BE2C (cell line): ENCODE data around the gene SAYSD1.
A peak's percentile ranks its signal among the peaks of the same experiment; 100 is the strongest.

Experiments used
- DNase-seq: peaks from one replicate; pipeline ENCODE4 v3.0.0-alpha.2; 2020
- H3K27me3 ChIP-seq: fragments of 250-450 bp; sonication (Bioruptor Pico); 2 replicates; pipeline ENCODE4 v1.5.1; 2020; ENCODE audit warnings: mild to moderate bottlenecking
- H3K36me3 ChIP-seq: fragments of 250-450 bp; sonication (Bioruptor Pico); 2 replicates; pipeline ENCODE4 v1.5.1; 2020; ENCODE audit warnings: mild to moderate bottlenecking
- H3K4me1 ChIP-seq: fragments of 250-450 bp; sonication (Bioruptor Pico); 2 replicates; pipeline ENCODE4 v1.5.1; 2020
- H3K4me3 ChIP-seq: 2 replicates; pipeline ENCODE4 v1.5.1; 2011; ENCODE audit warnings: low read depth, low read length
- H3K9me3 ChIP-seq: fragments of 250-450 bp; sonication (Bioruptor Pico); 2 replicates; pipeline ENCODE4 v1.5.1; 2020
- TF ChIP-seq, protein P1 (sequence below): IDR thresholded peaks from 2 replicates; pipeline ENCODE4 v1.5.1; 2012; ENCODE audit warnings: mild to moderate bottlenecking, low read depth, low read length

Gene SAYSD1

DNA sequence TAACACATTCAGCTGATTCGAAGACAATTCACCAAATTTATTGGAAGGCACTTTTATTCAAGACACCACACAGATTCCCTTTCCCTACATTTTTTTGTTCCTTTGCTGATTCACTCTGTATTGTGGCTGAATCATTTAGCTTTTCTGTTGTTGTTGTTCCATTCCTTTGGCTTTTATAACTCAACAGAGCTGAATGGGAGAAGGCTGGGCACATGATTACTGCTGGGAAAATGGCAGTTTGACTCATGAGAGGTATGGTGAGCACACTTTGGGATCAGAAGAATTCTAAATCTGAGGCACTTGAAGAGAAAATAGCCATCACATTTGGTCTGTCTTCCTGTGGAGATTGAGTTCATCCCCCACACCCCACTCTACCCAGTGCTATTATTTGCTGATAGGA lies 15.7 kb upstream of the SAYSD1 start:
- no peaks in the 10 kb centered on the region for H3K4me1 ChIP-seq
- H3K27me3 ChIP-seq: no peaks in the 10 kb centered on the region
- TF ChIP-seq, protein P1, sequence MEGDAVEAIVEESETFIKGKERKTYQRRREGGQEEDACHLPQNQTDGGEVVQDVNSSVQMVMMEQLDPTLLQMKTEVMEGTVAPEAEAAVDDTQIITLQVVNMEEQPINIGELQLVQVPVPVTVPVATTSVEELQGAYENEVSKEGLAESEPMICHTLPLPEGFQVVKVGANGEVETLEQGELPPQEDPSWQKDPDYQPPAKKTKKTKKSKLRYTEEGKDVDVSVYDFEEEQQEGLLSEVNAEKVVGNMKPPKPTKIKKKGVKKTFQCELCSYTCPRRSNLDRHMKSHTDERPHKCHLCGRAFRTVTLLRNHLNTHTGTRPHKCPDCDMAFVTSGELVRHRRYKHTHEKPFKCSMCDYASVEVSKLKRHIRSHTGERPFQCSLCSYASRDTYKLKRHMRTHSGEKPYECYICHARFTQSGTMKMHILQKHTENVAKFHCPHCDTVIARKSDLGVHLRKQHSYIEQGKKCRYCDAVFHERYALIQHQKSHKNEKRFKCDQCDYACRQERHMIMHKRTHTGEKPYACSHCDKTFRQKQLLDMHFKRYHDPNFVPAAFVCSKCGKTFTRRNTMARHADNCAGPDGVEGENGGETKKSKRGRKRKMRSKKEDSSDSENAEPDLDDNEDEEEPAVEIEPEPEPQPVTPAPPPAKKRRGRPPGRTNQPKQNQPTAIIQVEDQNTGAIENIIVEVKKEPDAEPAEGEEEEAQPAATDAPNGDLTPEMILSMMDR: no peak
- no peak for DNase-seq
- H3K4me3 ChIP-seq: no peak overlapping the region
- no peaks in the 10 kb centered on the region for H3K36me3 ChIP-seq
- H3K9me3 ChIP-seq: no peaks in the 10 kb centered on the region

DNA sequence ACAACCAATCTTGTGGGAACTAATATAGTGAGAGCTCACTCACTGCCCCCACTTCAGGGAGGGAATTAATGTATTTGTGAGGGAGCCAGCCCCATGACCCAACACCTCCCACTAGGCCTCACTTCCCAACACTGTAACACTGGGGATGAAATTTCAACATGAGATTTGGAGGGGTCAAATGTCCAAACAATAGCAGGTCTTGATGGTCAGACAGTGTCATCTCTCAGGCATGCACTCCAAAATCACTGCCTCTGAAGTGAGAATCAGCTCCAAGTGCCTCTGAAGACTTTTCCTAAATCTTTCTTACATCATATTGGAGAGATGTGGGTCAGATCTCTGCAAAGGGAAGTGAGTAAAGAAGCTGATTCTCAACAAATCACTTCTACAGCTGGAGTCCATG lies 13.8 kb upstream of the SAYSD1 start:
- Histone ChIP-seq H3K4me3 (no peak overlapping the region), H3K4me1 (no peaks in the 10 kb centered on the region), H3K36me3 (no peaks in the 10 kb centered on the region), H3K27me3 (no peaks in the 10 kb centered on the region), H3K9me3 (no peaks in the 10 kb centered on the region)
- TF ChIP-seq, protein P1: no peak
- DNase-seq: no peak

DNA sequence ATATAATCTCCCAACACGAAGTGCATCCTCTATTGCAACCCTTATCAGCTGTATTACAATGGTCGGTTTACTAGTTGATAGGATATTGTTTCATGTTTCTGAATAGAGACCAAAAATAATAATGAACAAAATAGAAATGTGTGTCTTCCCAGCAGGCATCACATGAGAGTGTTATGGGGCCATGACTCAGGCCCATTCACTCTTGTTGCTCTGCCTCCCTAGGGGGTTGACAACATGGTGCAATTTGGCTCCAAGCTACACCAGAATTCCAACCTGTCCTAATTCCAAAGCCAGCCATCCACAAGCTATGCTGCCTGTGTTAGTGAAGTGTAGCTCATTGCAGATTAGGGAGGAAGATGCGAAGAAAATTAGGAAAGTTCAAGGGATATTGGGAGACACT lies 13.1 kb upstream of the SAYSD1 start:
- DNase-seq: no peak
- Histone ChIP-seq H3K9me3 (no peaks in the 10 kb centered on the region), H3K4me1 (no peaks in the 10 kb centered on the region), H3K36me3 (no peaks in the 10 kb centered on the region), H3K4me3 (no peak overlapping the region), H3K27me3 (no peaks in the 10 kb centered on the region)
- TF ChIP-seq, protein P1: no peak

DNA sequence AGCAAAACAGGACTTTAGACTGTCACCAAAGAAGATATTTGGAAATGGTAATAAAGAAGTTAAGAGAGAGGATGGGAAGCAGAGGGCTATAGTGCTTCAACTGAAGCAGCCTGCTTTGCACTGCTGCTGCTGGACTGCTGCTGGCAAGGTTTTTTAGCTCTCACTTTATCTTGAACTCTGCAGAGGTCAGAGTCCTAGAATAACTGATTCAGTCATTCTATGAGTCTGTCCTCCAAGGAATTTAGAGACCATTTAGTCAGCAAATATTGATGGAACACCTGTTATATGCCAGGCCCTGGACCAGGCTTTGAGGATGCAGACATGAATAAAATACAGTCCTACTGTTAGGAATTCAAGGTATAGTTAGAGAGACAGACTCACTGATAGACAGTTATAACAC lies 9.1 kb upstream of the SAYSD1 start:
- Histone ChIP-seq H3K4me3 (no peak overlapping the region), H3K36me3 (no peaks in the 10 kb centered on the region), H3K4me1 (no peaks in the 10 kb centered on the region), H3K27me3 (no peaks in the 10 kb centered on the region), H3K9me3 (no peaks in the 10 kb centered on the region)
- TF ChIP-seq, protein P1: no peak
- DNase-seq: no peak

DNA sequence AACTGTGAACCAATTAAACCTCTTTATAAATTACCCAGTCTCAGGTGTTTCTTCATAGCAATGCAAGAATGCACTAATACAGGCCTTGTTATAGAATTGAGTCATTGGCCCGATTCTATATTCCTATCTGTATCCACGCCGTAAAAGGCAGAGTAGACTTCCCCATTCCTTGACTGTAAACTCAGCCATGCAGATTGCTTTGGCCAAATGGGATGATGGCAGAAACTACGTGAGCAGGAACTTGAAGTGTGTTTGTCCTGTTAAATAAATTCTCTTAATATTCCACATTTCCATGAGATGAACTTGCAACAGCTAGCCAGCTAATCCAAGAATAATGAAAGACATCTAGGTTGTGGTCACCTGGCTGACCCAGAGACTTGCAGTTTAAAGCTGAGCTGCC lies 3.9 kb upstream of the SAYSD1 start:
- no peaks in the 10 kb centered on the region for H3K36me3 ChIP-seq
- no peaks in the 10 kb centered on the region for H3K9me3 ChIP-seq
- DNase-seq: no peak
- TF ChIP-seq, protein P1: no peak
- no peak overlapping the region for H3K4me3 ChIP-seq
- peaks cover 3% of the 10 kb centered on the region; the same call in 1 of the 2 replicates for H3K4me1 ChIP-seq
- H3K27me3 ChIP-seq: no peaks in the 10 kb centered on the region

DNA sequence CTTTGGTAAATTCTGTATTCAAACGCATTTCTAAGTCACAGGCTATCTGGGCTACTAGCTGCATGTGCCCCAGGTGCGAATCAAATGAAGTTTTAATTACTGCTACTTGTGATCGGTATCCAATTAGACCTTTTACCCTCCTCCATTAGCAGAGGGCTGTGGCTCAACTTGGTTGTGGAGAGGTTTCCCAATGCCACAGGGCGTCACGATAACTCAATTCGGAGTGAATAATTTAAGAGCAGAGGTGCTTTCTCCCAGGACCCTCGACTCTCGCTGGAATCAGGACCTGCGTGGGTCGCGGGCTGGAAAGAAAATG lies 640 bp downstream of the SAYSD1 start:
- Histone ChIP-seq H3K4me1 (peaks cover 3% of the 10 kb centered on the region; the same call in 1 of the 2 replicates), H3K4me3 (peak overlapping the region; percentile 85), H3K36me3 (no peaks in the 10 kb centered on the region), H3K9me3 (no peaks in the 10 kb centered on the region), H3K27me3 (no peaks in the 10 kb centered on the region)
- TF ChIP-seq, protein P1: no peak
- DNase-seq: no peak
